ENCODE results near the gene FAU.

GRCh38 chr11:65134952-65135632, 13.2 kb upstream of the FAU start:
- peak; percentile 80 for TF ChIP-seq POLR2AphosphoS5 (IDR thresholded peaks at IDR 0.05; ENCODE audit: low read depth, low read length)
- TF ChIP-seq EZH2phosphoT487 (IDR thresholded peaks at IDR 0.05; ENCODE audit: borderline replicate concordance, low read depth): no peak
- no peak for TF ChIP-seq MEF2A (IDR thresholded peaks at IDR 0.05; ENCODE audit: borderline replicate concordance, low read depth)
- no peak for TF ChIP-seq MAX (IDR thresholded peaks at IDR 0.05; ENCODE audit: low read depth)
- no peak for TF ChIP-seq GABPA (IDR thresholded peaks at IDR 0.05; ENCODE audit: low read depth)
- TF ChIP-seq RAD21 (IDR thresholded peaks at IDR 0.05; ENCODE audit: low read length): no peak
- TF ChIP-seq GATA2 (CRISPR knock-in tag; IDR thresholded peaks at IDR 0.05): no peak
- no peak for TF ChIP-seq CTCF (IDR thresholded peaks at IDR 0.05)
- TF ChIP-seq JUND (IDR thresholded peaks at IDR 0.05): no peak
- 0 out of 4 replicates have a peak, but pooled peaks of 1 of the 2 experiments have one; percentile 4 for TF ChIP-seq EP300 (IDR thresholded peaks at IDR 0.05; ENCODE audit: borderline replicate concordance in 1 of 2, low read depth in 1 of 2, low read length in 1 of 2)
- peak; percentile 40; the same call in 1 of the 2 replicates for TF ChIP-seq MXI1 (IDR thresholded peaks at IDR 0.05; ENCODE audit: low read depth, low read length)
- no peak for TF ChIP-seq PBX3 (IDR thresholded peaks at IDR 0.05)
- no peak; the same call in 1 of the 2 replicates for TF ChIP-seq SMC3 (IDR thresholded peaks at IDR 0.05; ENCODE audit: low read depth, low read length)
- TF ChIP-seq RFX5 (IDR thresholded peaks at IDR 0.05; ENCODE audit: low read length): peak; percentile 94

Data from SK-N-SH (cell line).